Chondrocyte (in vitro differentiated cells): ENCODE results near the gene POU5F2. TPM values are rescaled to one million over a fixed set of nuclear protein-coding genes. Genes with fewer than 3 reads are reported as not detected.

Source experiments
- DNase-seq: peaks from one replicate; pipeline ENCODE4 v3.0.0; 2021; ENCODE audit warnings: mixed read lengths, low spot score
- H3K27ac Mint-ChIP-seq: one replicate; pipeline ENCODE4 v1.8.0; 2021; ENCODE audit warnings: mild to moderate bottlenecking, moderate library complexity, mixed read lengths; ENCODE audit not compliant: unreplicated experiment
- H3K27me3 Mint-ChIP-seq: 2 replicates; pipeline ENCODE4 v1.8.0; 2021; ENCODE audit warnings: low read depth, mixed read lengths
- H3K36me3 Mint-ChIP-seq: 2 replicates; pipeline ENCODE4 v1.8.0; 2021; ENCODE audit warnings: low read depth, mixed read lengths
- H3K4me1 Mint-ChIP-seq: 2 replicates; pipeline ENCODE4 v1.8.0; 2021; ENCODE audit warnings: low read depth, mild to moderate bottlenecking, mixed read lengths
- H3K4me3 Mint-ChIP-seq: one replicate; pipeline ENCODE4 v1.8.0; 2021; ENCODE audit warnings: mild to moderate bottlenecking, moderate library complexity, mixed read lengths; ENCODE audit not compliant: unreplicated experiment
- H3K9me3 Mint-ChIP-seq: 2 replicates; pipeline ENCODE4 v1.8.0; 2021; ENCODE audit warnings: low read depth, mixed read lengths
- long read RNA-seq: library from polyadenylated mRNA; stranded (forward); transcript quantifications from one replicate; pipeline ENCODE4 v2.0.0, GENCODE V29; 2021
- total RNA-seq: library from RNA; stranded (reverse); gene quantifications from 3 replicates; pipeline ENCODE4 v1.2.1, GENCODE V29; 2021
- TF ChIP-seq, protein P1 (sequence below): fragments of 200-600 bp; sonication (generic); IDR thresholded peaks from 2 replicates; pipeline ENCODE4 v1.5.0; 2021; ENCODE audit warnings: antibody characterized with exemption, mild to moderate bottlenecking, moderate library complexity

Gene POU5F2, protein sequence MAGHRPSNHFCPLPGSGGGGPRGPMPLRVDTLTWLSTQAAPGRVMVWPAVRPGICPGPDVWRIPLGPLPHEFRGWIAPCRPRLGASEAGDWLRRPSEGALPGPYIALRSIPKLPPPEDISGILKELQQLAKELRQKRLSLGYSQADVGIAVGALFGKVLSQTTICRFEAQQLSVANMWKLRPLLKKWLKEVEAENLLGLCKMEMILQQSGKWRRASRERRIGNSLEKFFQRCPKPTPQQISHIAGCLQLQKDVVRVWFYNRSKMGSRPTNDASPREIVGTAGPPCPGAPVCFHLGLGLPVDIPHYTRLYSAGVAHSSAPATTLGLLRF
- total RNA-seq, result 0.45 to 0.92 TPM (median 0.62 TPM) in 3 replicates
- long read RNA-seq, result 0 reads

DNA sequence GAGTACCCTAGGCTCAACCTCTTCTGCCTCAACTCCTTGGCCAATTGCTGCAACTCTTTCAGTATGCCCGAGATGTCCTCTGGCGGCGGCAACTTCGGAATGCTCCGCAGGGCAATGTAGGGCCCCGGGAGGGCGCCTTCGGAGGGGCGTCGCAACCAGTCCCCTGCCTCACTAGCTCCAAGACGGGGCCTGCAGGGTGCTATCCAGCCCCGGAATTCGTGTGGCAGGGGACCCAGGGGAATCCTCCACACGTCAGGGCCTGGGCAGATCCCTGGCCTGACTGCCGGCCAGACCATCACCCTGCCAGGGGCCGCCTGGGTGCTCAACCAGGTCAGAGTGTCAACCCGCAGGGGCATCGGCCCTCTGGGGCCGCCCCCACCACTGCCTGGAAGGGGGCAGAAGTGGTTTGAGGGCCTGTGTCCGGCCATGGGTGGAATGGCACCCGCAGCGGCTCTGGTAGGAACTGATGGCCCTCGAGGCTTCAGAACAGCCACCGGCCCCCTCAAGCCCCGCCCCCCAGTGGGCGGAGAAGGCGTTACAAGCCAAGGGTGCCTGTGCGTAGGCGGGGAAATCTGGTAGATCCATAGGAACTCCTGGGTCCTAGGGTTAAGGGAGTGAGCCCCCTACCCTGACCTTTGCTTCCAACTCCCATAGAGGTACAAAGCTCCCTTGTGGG, at the start of gene POU5F2:
Gene POU5F2, minus strand, starts transcription at position 465 of the 676 bp plus-strand sequence. Its CDS starts 37 bp downstream, at position 428.
- Mint-ChIP-seq H3K9me3 (peaks cover 10% of the 10 kb centered on the region), H3K4me1 (peaks cover under 1% of the 10 kb centered on the region)
- DNase-seq, result no peak

GRCh38 chr5:93790401-93790800, 49.0 kb upstream of the POU5F2 start:
- DNase-seq, result no peak
- H3K9me3 Mint-ChIP-seq, result no peaks in the 10 kb centered on the region
- peak overlapping the region; percentile 68 for H3K27ac Mint-ChIP-seq
- H3K4me3 Mint-ChIP-seq, result no peak overlapping the region
- TF ChIP-seq, protein P1, sequence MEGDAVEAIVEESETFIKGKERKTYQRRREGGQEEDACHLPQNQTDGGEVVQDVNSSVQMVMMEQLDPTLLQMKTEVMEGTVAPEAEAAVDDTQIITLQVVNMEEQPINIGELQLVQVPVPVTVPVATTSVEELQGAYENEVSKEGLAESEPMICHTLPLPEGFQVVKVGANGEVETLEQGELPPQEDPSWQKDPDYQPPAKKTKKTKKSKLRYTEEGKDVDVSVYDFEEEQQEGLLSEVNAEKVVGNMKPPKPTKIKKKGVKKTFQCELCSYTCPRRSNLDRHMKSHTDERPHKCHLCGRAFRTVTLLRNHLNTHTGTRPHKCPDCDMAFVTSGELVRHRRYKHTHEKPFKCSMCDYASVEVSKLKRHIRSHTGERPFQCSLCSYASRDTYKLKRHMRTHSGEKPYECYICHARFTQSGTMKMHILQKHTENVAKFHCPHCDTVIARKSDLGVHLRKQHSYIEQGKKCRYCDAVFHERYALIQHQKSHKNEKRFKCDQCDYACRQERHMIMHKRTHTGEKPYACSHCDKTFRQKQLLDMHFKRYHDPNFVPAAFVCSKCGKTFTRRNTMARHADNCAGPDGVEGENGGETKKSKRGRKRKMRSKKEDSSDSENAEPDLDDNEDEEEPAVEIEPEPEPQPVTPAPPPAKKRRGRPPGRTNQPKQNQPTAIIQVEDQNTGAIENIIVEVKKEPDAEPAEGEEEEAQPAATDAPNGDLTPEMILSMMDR, result no peak
- H3K4me1 Mint-ChIP-seq, result peaks cover 23% of the 10 kb centered on the region
- H3K36me3 Mint-ChIP-seq, result peaks cover 10% of the 10 kb centered on the region
- H3K27me3 Mint-ChIP-seq, result no peaks in the 10 kb centered on the region

More for the DNA sequence above, at the start of gene POU5F2:
- H3K4me3 Mint-ChIP-seq, result no peak within 1 kb of the TSS
- no peaks in the 10 kb centered on the region for H3K27me3 Mint-ChIP-seq
- H3K36me3 Mint-ChIP-seq, result peaks cover 1% of the 10 kb centered on the region
- TF ChIP-seq, protein P1, result peak; percentile 10
- H3K27ac Mint-ChIP-seq, result no peak within 1 kb of the TSS

GRCh38 chr5:93789173-93790067, 48.0 kb upstream of the POU5F2 start:
- H3K4me1 Mint-ChIP-seq, result peaks cover 23% of the 10 kb centered on the region
- H3K27me3 Mint-ChIP-seq, result no peaks in the 10 kb centered on the region
- H3K27ac Mint-ChIP-seq, result no peak overlapping the region
- no peak for DNase-seq
- no peaks in the 10 kb centered on the region for H3K9me3 Mint-ChIP-seq
- TF ChIP-seq, protein P1, result peak; percentile 76
- peaks cover 5% of the 10 kb centered on the region for H3K36me3 Mint-ChIP-seq
- no peak overlapping the region for H3K4me3 Mint-ChIP-seq

GRCh38 chr5:93787598-93787997, 46.2 kb upstream of the POU5F2 start:
- H3K27me3 Mint-ChIP-seq, result no peaks in the 10 kb centered on the region
- no peaks in the 10 kb centered on the region for H3K9me3 Mint-ChIP-seq
- no peak overlapping the region for H3K27ac Mint-ChIP-seq
- DNase-seq, result no peak
- no peaks in the 10 kb centered on the region for H3K36me3 Mint-ChIP-seq
- no peak overlapping the region for H3K4me3 Mint-ChIP-seq
- TF ChIP-seq, protein P1, result no peak
- H3K4me1 Mint-ChIP-seq, result peaks cover 26% of the 10 kb centered on the region

DNA sequence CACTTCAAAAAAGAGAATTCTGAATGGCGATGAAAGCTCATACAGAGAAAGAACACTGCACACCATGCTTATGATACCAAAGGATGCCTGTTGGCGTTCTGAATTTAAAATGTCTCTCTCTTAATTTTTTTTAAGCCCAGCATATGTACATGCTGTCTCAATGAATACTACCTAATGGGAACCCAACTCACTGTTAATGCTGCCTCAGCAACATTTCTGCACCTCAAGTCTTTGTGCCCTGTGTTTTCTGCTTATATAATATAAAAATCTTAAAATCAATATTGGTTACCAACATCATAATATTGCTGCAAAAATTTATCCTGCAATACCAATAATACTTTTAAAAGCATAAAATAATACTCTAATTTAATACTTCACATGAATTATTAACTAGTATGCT, 44.1 kb upstream of the POU5F2 start:
- peaks cover 1% of the 10 kb centered on the region for H3K36me3 Mint-ChIP-seq
- H3K9me3 Mint-ChIP-seq, result no peaks in the 10 kb centered on the region
- H3K4me3 Mint-ChIP-seq, result no peak overlapping the region
- H3K27ac Mint-ChIP-seq, result no peak overlapping the region
- TF ChIP-seq, protein P1, result no peak
- H3K4me1 Mint-ChIP-seq, result peaks cover 17% of the 10 kb centered on the region
- no peaks in the 10 kb centered on the region for H3K27me3 Mint-ChIP-seq
- DNase-seq, result no peak
